T-helper 1 cell (primary cell): ENCODE data around the gene KIAA1755.

Experiments used
- DNase-seq, 5 donors: peaks; one replicate each; pipeline ENCODE4 v3.0.0-alpha.2; 2012 to 2020

The KIAA1755 gene

GRCh38 chr20:38162878-38163875 is 97.4 kb downstream of the KIAA1755 start:
- DNase-seq = no peak

- no peak for DNase-seq
These were observed 98.4 kb downstream of the KIAA1755 start for GRCh38 chr20:38162149-38162548.

GRCh38 chr20:38161412-38161774 is 99.1 kb downstream of the KIAA1755 start:
- no peak for DNase-seq
